Skeletal muscle satellite cell (primary cell): ENCODE data around the gene PRR29.
"Not testable (repeated sequence)": the region's sequence is repeated elsewhere in the genome, so short reads cannot be mapped to it uniquely, and the experiment has no call there.

Experiments used
- H3K27me3 ChIP-seq: 2 replicates; pipeline ENCODE4 v1.7.0; 2013; ENCODE audit warnings: low read length; ENCODE audit not compliant: control insufficient read depth, insufficient read depth
- H3K36me3 ChIP-seq: 2 replicates; pipeline ENCODE4 v1.7.0; 2013; ENCODE audit warnings: mild to moderate bottlenecking, control low read depth, low read length; ENCODE audit not compliant: insufficient read depth
- H3K4me1 ChIP-seq: 2 replicates; pipeline ENCODE4 v1.7.0; 2013; ENCODE audit warnings: low read length; ENCODE audit not compliant: control insufficient read depth, insufficient read depth
- H3K4me2 ChIP-seq: 2 replicates; pipeline ENCODE4 v1.7.0; 2013; ENCODE audit warnings: mild to moderate bottlenecking, low read length
- H3K4me3 ChIP-seq: 2 replicates; pipeline ENCODE4 v1.7.0; 2013; ENCODE audit warnings: low read length
- H3K9ac ChIP-seq: 2 replicates; pipeline ENCODE4 v1.7.0; 2013; ENCODE audit warnings: mild to moderate bottlenecking, low read depth, low read length, moderate library complexity
- H3K9me3 ChIP-seq: replicated peaks from 2 replicates; pipeline ENCODE4 v1.7.0; 2013; ENCODE audit warnings: mild to moderate bottlenecking, control low read depth, low read length

PRR29 gene

DNA sequence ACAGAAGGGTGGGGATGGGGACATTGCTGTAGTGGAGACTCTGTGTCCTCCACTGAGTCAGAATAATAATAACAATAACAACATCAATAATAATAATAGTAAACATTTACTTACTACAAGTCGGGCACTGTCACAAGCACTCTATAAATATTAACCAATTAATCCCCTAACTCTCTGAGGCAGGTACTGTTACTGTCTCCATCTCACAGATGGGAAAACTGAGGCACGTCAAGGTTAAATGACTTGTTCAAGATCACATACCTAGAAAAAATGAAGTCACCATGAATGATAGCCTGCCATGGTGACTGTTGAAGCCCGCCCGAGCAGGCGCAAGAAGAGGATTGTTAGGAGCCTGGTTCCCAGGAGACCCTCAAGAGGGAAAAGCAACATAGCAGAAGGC is 10.2 kb downstream of the PRR29 start:
- Histone ChIP-seq H3K9ac (no peak overlapping the region), H3K36me3 (no peaks in the 10 kb centered on the region), H3K9me3 (no peaks in the 10 kb centered on the region), H3K27me3 (peaks cover 9% of the 10 kb centered on the region), H3K4me2 (no peak overlapping the region), H3K4me1 (peaks cover 26% of the 10 kb centered on the region), H3K4me3 (no peak overlapping the region)

GRCh38 chr17:64008830-64009229 is 10.7 kb downstream of the PRR29 start:
- H3K4me1 ChIP-seq = peaks cover 26% of the 10 kb centered on the region

DNA sequence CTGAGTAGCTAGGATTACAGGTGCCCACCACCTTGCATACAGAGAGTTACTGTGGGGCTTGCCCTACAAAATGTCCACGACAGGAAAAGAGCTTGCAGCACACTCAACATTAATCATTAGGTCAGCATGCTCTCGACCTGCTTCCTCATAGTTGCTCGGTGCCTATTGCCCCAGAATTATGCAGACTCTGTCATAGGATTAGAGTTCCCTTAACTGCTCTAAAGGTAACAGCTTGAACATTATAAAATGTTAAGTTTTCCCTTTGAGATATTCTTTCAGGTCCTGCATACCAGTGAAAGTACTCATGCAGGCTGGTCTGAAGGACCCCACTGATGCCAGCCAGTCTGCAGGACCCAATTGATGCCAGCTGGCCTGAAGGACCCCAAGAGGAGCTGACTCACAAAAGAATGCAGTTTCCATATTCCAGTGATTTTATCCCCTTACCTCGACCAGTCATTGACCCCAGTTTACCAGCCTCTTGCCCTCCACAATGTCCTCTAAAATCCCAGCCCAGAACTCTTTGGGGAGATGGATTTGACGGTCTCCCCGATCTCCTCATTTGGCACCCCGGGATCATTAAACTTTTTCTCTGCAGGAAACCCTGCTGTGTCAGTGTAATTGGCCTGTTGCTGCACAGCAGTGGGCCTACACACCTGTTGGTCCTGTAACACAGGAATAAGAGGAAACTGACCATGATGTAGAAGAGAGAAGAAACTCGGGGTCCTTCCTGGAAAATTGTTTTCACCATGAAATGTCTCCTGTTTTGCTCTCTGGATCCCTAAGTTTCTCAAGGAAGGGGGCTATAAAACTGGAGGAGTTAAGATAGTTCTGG is 11.6 kb downstream of the PRR29 start:
- Histone ChIP-seq H3K36me3 (no peaks in the 10 kb centered on the region), H3K4me2 (no peak overlapping the region), H3K4me3 (no peak overlapping the region), H3K4me1 (peaks cover 26% of the 10 kb centered on the region), H3K9me3 (no peaks in the 10 kb centered on the region), H3K27me3 (peaks cover 5% of the 10 kb centered on the region), H3K9ac (no peak overlapping the region)

More at GRCh38 chr17:64008830-64009229, 10.7 kb downstream of the PRR29 start:
- H3K27me3 ChIP-seq = peaks cover 6% of the 10 kb centered on the region
- H3K9me3 ChIP-seq = no peaks in the 10 kb centered on the region
- H3K36me3 ChIP-seq = no peaks in the 10 kb centered on the region
- H3K4me2 ChIP-seq = no peak overlapping the region
- no peak overlapping the region for H3K4me3 ChIP-seq
- H3K9ac ChIP-seq = no peak overlapping the region

- H3K27me3 ChIP-seq = peaks cover 25% of the 10 kb centered on the region
- peaks cover 4% of the 10 kb centered on the region for H3K4me1 ChIP-seq
- H3K9me3 ChIP-seq = no peaks in the 10 kb centered on the region
- no peak overlapping the region for H3K9ac ChIP-seq
- H3K4me2 ChIP-seq = no peak overlapping the region
- no peaks in the 10 kb centered on the region for H3K36me3 ChIP-seq
- no peak overlapping the region for H3K4me3 ChIP-seq
Observed at GRCh38 chr17:64015447-64015846, 17.3 kb downstream of the PRR29 start.

DNA sequence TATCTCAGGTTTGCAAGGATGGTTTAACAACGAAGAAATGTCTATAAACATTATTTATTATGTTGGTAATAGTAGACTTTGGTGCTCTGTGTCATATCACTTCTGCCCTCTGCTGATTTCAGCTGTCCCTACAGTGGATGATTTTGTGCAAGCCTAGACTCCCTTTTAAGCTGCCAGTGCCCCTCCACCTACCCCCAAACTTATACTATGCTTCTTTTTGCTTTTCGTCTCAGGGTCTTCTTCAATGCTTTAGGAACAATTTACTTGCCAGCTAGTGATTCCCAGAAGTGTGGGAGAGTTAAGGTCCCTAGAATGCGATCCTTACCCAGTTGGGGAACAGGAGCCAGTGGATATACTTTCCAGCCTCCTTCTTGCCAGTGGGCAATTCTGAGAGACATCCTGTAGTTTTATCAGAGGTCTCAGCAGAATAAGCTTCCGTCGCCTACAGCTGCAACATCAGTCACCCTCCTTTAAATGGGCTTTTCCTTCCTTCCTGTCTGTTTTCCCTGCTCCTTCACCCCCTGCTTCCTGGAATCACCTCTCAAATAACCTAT is 18.2 kb downstream of the PRR29 start:
- Histone ChIP-seq H3K4me3 (no peak overlapping the region), H3K9me3 (no peaks in the 10 kb centered on the region), H3K27me3 (peaks cover 25% of the 10 kb centered on the region), H3K36me3 (no peaks in the 10 kb centered on the region), H3K4me2 (no peak overlapping the region), H3K4me1 (peaks cover 5% of the 10 kb centered on the region), H3K9ac (no peak overlapping the region)

- Histone ChIP-seq H3K4me2 (no peak overlapping the region), H3K9ac (no peak overlapping the region), H3K4me1 (peaks cover 5% of the 10 kb centered on the region), H3K9me3 (no peaks in the 10 kb centered on the region), H3K4me3 (no peak overlapping the region), H3K36me3 (no peaks in the 10 kb centered on the region), H3K27me3 (peaks cover 25% of the 10 kb centered on the region)
Observed at GRCh38 chr17:64016974-64017373, 18.8 kb downstream of the PRR29 start.

DNA sequence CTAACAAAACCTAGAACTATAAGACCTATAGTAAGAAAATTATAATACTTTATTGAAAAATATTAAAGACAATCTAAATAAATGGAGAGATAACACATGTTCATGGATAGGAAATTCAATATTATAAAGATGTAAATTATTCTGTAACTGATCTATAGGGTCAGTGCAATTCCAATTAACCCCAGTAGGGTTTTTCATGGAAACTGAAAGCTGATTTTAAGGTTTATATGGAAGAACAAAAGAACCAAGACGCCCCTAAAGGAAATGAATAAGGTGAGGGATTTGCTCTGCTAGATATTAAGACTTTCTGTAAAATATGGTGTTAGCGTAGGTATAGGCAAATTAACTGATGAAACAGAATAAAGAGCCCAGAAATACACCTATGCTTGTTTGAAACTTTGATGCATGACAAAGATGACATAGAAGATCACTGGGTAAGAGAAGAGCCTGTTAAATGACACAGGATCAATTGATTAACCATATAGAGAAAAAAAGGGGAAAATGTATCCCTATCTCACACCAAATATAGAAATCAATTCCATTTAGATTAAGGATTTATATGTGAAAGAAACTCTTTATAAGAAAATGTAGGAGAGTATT is 19.3 kb downstream of the PRR29 start:
- no peak overlapping the region for H3K9ac ChIP-seq
- H3K27me3 ChIP-seq = peaks cover 25% of the 10 kb centered on the region
- H3K36me3 ChIP-seq = no peaks in the 10 kb centered on the region
- no peak overlapping the region for H3K4me2 ChIP-seq
- peaks cover 5% of the 10 kb centered on the region for H3K4me1 ChIP-seq
- no peaks in the 10 kb centered on the region for H3K9me3 ChIP-seq
- no peak overlapping the region for H3K4me3 ChIP-seq

DNA sequence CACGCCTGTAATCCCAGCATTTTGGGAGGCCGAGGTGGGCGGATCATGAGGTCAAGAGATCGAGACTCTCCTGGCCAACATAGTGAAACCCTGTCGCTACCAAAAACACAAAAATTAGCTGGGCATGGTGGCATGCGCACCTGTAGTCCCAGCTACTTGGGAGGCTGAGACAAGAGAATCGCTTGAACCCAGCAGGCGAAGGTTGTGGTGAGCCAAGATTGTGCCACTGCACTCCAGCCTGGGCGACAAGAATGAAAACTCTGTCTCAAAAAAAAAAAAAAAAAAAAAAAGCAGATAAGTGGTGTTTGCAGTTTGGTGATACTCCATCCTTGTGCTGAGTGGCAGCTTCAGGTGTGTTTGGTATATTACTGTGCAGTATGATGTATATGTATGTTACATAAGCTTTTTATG is 21.4 kb downstream of the PRR29 start:
- H3K9ac ChIP-seq, H3K4me3 ChIP-seq, H3K9me3 ChIP-seq, H3K4me2 ChIP-seq, H3K36me3 ChIP-seq, H3K4me1 ChIP-seq: not testable (repeated sequence)
- H3K27me3 ChIP-seq = peaks cover 21% of the 10 kb centered on the region

GRCh38 chr17:64020056-64020766 is 22.1 kb downstream of the PRR29 start, which contains the start of gene ICAM2:
ICAM2 (minus strand) TSS chr17:64020633; CDS start chr17:64006691, 13,942 bp downstream.
- Histone ChIP-seq H3K36me3 (no peaks in the 10 kb centered on the region), H3K9ac (no peak within 1 kb of the TSS), H3K4me3 (peak within 1 kb of the TSS; percentile 42), H3K4me2 (peak within 1 kb of the TSS; percentile 26), H3K4me1 (peaks cover 5% of the 10 kb centered on the region), H3K9me3 (no peaks in the 10 kb centered on the region), H3K27me3 (peaks cover 21% of the 10 kb centered on the region)

DNA sequence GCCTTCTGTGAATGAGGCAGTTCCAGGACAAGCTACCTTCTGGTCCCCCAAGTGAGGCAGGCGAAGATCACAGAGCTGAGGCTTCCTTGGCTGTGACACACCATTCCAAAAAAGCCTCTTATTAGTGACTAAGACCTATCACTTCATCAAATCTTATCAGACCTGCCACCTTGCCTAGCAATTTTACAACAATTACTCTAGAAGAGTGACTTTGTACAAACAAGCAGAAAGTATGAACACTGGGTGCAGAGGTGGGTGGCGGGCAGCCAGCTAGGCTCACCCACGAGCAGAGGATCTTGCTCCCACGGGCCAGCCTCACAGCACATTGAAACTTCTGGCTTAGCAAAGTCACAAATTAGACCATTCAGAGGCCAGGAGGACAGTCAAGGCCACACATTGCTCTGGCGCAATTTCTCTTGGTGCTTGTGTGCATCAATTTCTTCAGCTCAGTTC is 24.5 kb downstream of the PRR29 start:
- Histone ChIP-seq H3K9ac (no peak overlapping the region), H3K27me3 (peaks cover 7% of the 10 kb centered on the region), H3K4me1 (peaks cover 8% of the 10 kb centered on the region), H3K4me2 (no peak overlapping the region), H3K36me3 (no peaks in the 10 kb centered on the region), H3K9me3 (no peaks in the 10 kb centered on the region), H3K4me3 (no peak overlapping the region)

DNA sequence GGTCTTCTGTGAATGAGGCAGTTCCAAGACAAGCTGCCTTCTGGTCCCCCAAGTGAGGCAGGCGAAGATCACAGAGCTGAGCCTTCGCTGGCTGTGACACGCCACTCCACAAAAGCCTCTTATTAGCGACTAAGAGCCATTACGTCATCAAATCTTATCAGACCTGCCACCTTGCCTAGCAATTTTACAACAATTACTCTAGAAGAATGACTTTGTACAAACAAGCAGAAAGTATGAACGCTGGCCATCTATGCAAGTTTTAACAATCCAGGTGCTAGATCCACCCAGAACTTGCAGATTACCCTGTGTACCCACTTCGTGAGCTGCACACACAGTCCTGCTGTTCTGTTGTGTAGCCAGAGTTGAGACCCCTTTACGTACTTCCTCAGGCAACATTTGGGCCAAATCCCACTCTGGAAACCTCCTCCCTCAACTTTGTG is 26.1 kb downstream of the PRR29 start:
- Histone ChIP-seq H3K9ac (no peak overlapping the region), H3K4me3 (no peak overlapping the region), H3K4me2 (no peak overlapping the region), H3K36me3 (no peaks in the 10 kb centered on the region), H3K27me3 (peaks cover 7% of the 10 kb centered on the region), H3K9me3 (no peaks in the 10 kb centered on the region), H3K4me1 (peaks cover 8% of the 10 kb centered on the region)
